Measurements from ENCODE around the gene ST14. TPM values are rescaled to one million over a fixed set of nuclear protein-coding genes. Genes with fewer than 3 reads are reported as not detected.

Gene ST14
- polyA plus RNA-seq, 3 donors, result 13.3 to 36.0 (median 23.6) TPM

DNA sequence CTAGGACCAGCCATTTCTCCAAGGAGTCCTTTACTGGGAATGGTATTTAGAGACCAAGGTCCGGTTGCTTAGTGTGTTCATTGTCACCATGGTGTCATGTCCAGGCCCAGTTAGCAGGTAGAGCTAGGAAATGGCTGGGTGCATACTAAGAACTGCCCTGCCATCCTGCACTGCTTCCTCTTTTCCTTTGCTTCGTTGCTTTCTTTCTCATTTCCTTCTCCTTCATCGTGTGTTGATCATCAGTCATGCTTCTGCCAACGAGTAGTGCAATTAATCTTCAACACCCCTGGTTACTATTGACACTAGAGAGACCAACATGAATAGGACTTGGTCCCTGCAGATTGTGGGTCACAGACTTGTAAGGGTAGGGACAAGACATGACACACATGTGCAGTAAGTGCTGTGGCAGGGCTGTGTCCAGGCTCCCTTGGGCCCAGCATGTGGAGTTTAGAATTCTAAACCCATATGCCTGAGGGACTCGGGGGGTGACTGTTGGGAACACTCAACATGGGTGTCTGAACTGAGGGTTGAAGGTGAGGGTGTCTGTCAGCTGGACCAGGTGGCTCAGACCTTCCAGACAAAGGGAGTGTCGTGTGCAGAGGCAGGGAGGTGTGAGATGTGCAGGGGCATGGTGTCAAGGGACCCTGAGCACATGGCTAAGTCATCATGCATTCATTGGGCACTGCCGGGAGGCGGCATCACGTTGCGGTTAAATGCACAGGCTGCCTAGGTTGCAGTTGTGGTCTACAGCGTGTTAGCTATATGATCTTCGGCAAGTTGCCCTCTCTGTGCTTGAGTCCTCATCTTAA, 42.6 kb downstream of the ST14 start:
- Histone ChIP-seq H3K4me2 (replicated peaks; ENCODE audit: extremely low read depth, low read length, poor library complexity, severe bottlenecking) (no peak overlapping the region), H3K36me3 (replicated peaks in 1 of 2; ENCODE audit: control insufficient read depth in 1 of 2, insufficient read depth in 2 of 2, low read length in 2 of 2) (peaks cover 41 to 66% of the 10 kb centered on the region in 2 donors), H3K4me3 (replicated peaks in 1 of 3; ENCODE audit: low read depth in 2 of 3, low read length in 3 of 3) (peak overlapping the region in 1 of 3 experiments; percentile 12), H3K27me3 (ENCODE audit: control insufficient read depth in 2 of 2, insufficient read depth in 2 of 2, low read length in 2 of 2) (no peaks in the 10 kb centered on the region), H4K20me1 (ENCODE audit: insufficient read depth, low read length) (no peaks in the 10 kb centered on the region), H2AFZ (ENCODE audit: insufficient read depth, low read depth, low read length, poor library complexity, severe bottlenecking) (no peak overlapping the region), H3K9ac (ENCODE audit: insufficient read depth, low read length, poor library complexity, severe bottlenecking) (no peak overlapping the region), H3K9me3 (replicated peaks in 1 of 2; ENCODE audit: control insufficient read depth in 1 of 2, insufficient read depth in 1 of 2, low read length in 2 of 2) (peaks cover 0 to 2% of the 10 kb centered on the region in 2 donors), H3K4me1 (ENCODE audit: control insufficient read depth in 1 of 2, insufficient read depth in 2 of 2, low read length in 2 of 2) (peaks cover 18 to 23% of the 10 kb centered on the region in 2 donors), H3K79me2 (ENCODE audit: insufficient read depth, low read length) (no peaks in the 10 kb centered on the region), H3K27ac (ENCODE audit: low read depth in 1 of 2, low read length in 2 of 2) (peak overlapping the region in 1 of 2 donors; percentile 60)
- intact Hi-C loops (cut with micrococcal nuclease), result no loop called here
- H3K9me3 Mint-ChIP-seq, result peaks cover 0 to 6% (median 0%) of the 10 kb centered on the region in 7 donors
- WGBS (ENCODE audit: insufficient coverage), result 93% methylated on average over 9 of the region's 12 CpGs
- H3K27ac Mint-ChIP-seq, result peak overlapping the region in 5 of 7 donors; percentile 48 to 83 (median 75)
- peaks cover 1 to 7% (median 7%) of the 10 kb centered on the region in 3 donors for H3K27me3 Mint-ChIP-seq (ENCODE audit: low read depth in 3 of 3)
- H3K36me3 Mint-ChIP-seq, result peaks cover 68 to 80% of the 10 kb centered on the region in 2 donors
- no peak for TF ChIP-seq CTCF (IDR thresholded peaks at IDR 0.05)
- DNase-seq, result peak; percentile 17 to 35 (median 32)
- peaks cover 29% of the 10 kb centered on the region for H3K4me1 Mint-ChIP-seq
- H3K4me3 Mint-ChIP-seq, result no peak overlapping the region

- H3K4me3 ChIP-seq (replicated peaks in 1 of 3; ENCODE audit: low read depth in 2 of 3, low read length in 3 of 3), result no peak overlapping the region
- no peak for TF ChIP-seq CTCF (IDR thresholded peaks at IDR 0.05)
- H3K9me3 Mint-ChIP-seq, result peaks cover 0 to 6% (median 0%) of the 10 kb centered on the region in 7 donors
- H3K9me3 ChIP-seq (replicated peaks in 1 of 2; ENCODE audit: control insufficient read depth in 1 of 2, insufficient read depth in 1 of 2, low read length in 2 of 2), result peaks cover 0 to 2% of the 10 kb centered on the region in 2 donors
- peaks cover 39 to 58% of the 10 kb centered on the region in 2 donors for H3K36me3 ChIP-seq (replicated peaks in 1 of 2; ENCODE audit: control insufficient read depth in 1 of 2, insufficient read depth in 2 of 2, low read length in 2 of 2)
- peaks cover 1 to 7% (median 7%) of the 10 kb centered on the region in 3 donors for H3K27me3 Mint-ChIP-seq (ENCODE audit: low read depth in 3 of 3)
- WGBS (ENCODE audit: insufficient coverage), result 71% methylated on average over 16 of the region's 25 CpGs
- H3K4me1 ChIP-seq (ENCODE audit: control insufficient read depth in 1 of 2, insufficient read depth in 2 of 2, low read length in 2 of 2), result peaks cover 18 to 23% of the 10 kb centered on the region in 2 donors
- no peaks in the 10 kb centered on the region for H4K20me1 ChIP-seq (ENCODE audit: insufficient read depth, low read length)
- no peak overlapping the region for H2AFZ ChIP-seq (ENCODE audit: insufficient read depth, low read depth, low read length, poor library complexity, severe bottlenecking)
- no peak overlapping the region for H3K9ac ChIP-seq (ENCODE audit: insufficient read depth, low read length, poor library complexity, severe bottlenecking)
- no peaks in the 10 kb centered on the region for H3K79me2 ChIP-seq (ENCODE audit: insufficient read depth, low read length)
- H3K27me3 ChIP-seq (ENCODE audit: control insufficient read depth in 2 of 2, insufficient read depth in 2 of 2, low read length in 2 of 2), result no peaks in the 10 kb centered on the region
- intact Hi-C loops (cut with micrococcal nuclease), result no loop called here
- peak; percentile 7 to 41 (median 33) for DNase-seq
- peak overlapping the region in 3 of 7 donors; percentile 76 to 81 (median 79) for H3K27ac Mint-ChIP-seq
- peak overlapping the region; percentile 0 for H3K4me2 ChIP-seq (replicated peaks; ENCODE audit: extremely low read depth, low read length, poor library complexity, severe bottlenecking)
- peaks cover 69 to 82% of the 10 kb centered on the region in 2 donors for H3K36me3 Mint-ChIP-seq
- peak overlapping the region in 1 of 2 donors; percentile 64 for H3K4me3 Mint-ChIP-seq
- peak overlapping the region in 1 of 2 donors; percentile 4 for H3K27ac ChIP-seq (ENCODE audit: low read depth in 1 of 2, low read length in 2 of 2)
- peaks cover 29% of the 10 kb centered on the region for H3K4me1 Mint-ChIP-seq
These were observed 43.5 kb downstream of the ST14 start for GRCh38 chr11:130202818-130203689.

Measured in CD14-positive monocyte (primary cell).